Measurements from ENCODE around the gene TRDN.
"Not testable (repeated sequence)": the region's sequence is repeated elsewhere in the genome, so short reads cannot be mapped to it uniquely, and the experiment has no call there.

The TRDN gene

GRCh38 chr6:123458218-123458617, 178.5 kb downstream of the TRDN start:
- H3K9me3 ChIP-seq (ENCODE audit: severe bottlenecking): no peaks in the 10 kb centered on the region
- ATAC-seq (ENCODE audit: low read depth) (no peak), DNase-seq (ENCODE audit: low spot score) (no peak)
- no peak for TF ChIP-seq CTCF (IDR thresholded peaks at IDR 0.05; ENCODE audit: poor library complexity, severe bottlenecking)
- no peaks in the 10 kb centered on the region for H3K27me3 ChIP-seq (ENCODE audit: insufficient read depth, poor library complexity, severe bottlenecking)
- no peaks in the 10 kb centered on the region for H3K36me3 ChIP-seq (ENCODE audit: low read depth)
- no peaks in the 10 kb centered on the region for H3K4me1 ChIP-seq (ENCODE audit: insufficient read depth, poor library complexity, severe bottlenecking)
- no peak overlapping the region for H3K4me3 ChIP-seq (ENCODE audit: severe bottlenecking)
- no peak overlapping the region for H3K27ac ChIP-seq (ENCODE audit: poor library complexity, severe bottlenecking)

DNA sequence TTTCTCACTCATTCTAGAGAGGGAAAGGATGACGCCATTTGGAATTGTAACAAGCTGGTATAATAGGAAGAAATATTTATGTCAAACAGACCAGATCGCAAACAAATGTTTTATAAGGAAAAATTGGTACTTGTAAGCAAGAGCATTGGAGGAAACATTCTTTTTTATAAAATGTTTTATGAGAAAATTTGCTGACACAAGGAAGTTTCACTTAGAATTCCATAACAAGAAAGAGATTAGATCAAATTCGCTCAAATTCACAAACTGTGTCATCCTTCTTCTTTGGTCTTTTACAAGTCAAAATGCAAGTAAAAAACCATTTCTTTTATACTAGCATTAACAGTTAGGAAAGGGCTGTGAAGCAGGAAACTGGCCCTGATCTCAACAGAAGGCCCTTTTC, 179.9 kb downstream of the TRDN start:
- H3K4me3 ChIP-seq (ENCODE audit: severe bottlenecking): no peak overlapping the region
- no peak overlapping the region for H3K27ac ChIP-seq (ENCODE audit: poor library complexity, severe bottlenecking)
- H3K36me3 ChIP-seq (ENCODE audit: low read depth): no peaks in the 10 kb centered on the region
- no peaks in the 10 kb centered on the region for H3K4me1 ChIP-seq (ENCODE audit: insufficient read depth, poor library complexity, severe bottlenecking)
- no peaks in the 10 kb centered on the region for H3K27me3 ChIP-seq (ENCODE audit: insufficient read depth, poor library complexity, severe bottlenecking)
- no peaks in the 10 kb centered on the region for H3K9me3 ChIP-seq (ENCODE audit: severe bottlenecking)
- no peak for DNase-seq (ENCODE audit: low spot score)
- no peak for ATAC-seq (ENCODE audit: low read depth)
- TF ChIP-seq CTCF (IDR thresholded peaks at IDR 0.05; ENCODE audit: poor library complexity, severe bottlenecking): no peak

GRCh38 chr6:123454448-123454847, 182.3 kb downstream of the TRDN start:
- no peak for DNase-seq (ENCODE audit: low spot score)
- no peak for ATAC-seq (ENCODE audit: low read depth)
- TF ChIP-seq CTCF (IDR thresholded peaks at IDR 0.05; ENCODE audit: poor library complexity, severe bottlenecking): no peak
- H3K27me3 ChIP-seq (ENCODE audit: insufficient read depth, poor library complexity, severe bottlenecking): no peaks in the 10 kb centered on the region
- H3K36me3 ChIP-seq (ENCODE audit: low read depth): no peaks in the 10 kb centered on the region
- H3K9me3 ChIP-seq (ENCODE audit: severe bottlenecking): no peaks in the 10 kb centered on the region
- no peak overlapping the region for H3K4me3 ChIP-seq (ENCODE audit: severe bottlenecking)
- H3K4me1 ChIP-seq (ENCODE audit: insufficient read depth, poor library complexity, severe bottlenecking): no peaks in the 10 kb centered on the region
- no peak overlapping the region for H3K27ac ChIP-seq (ENCODE audit: poor library complexity, severe bottlenecking)

DNA sequence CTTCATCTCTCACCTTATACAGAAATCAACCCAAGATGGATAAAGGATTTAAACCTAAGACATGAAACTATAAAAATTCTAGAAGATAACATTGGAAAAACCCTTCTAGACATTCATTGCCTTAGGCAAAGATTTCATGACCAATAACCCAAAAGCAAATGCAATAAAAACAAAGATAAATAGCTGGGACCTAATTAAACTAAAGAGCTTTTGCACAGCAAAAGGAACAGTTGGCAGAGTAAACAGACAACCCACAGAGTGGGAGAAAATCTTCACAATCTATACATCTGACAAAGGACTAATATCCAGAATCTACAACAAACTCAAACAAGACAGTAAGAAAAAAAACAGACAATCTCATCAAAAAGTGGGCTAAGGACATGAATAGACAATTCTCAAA, 183.7 kb downstream of the TRDN start:
- not testable (repeated sequence) for H3K4me3 ChIP-seq (ENCODE audit: severe bottlenecking); H3K36me3 ChIP-seq (ENCODE audit: low read depth); ATAC-seq (ENCODE audit: low read depth); DNase-seq (ENCODE audit: low spot score); H3K9me3 ChIP-seq (ENCODE audit: severe bottlenecking); H3K27ac ChIP-seq (ENCODE audit: poor library complexity, severe bottlenecking); H3K27me3 ChIP-seq (ENCODE audit: insufficient read depth, poor library complexity, severe bottlenecking); H3K4me1 ChIP-seq (ENCODE audit: insufficient read depth, poor library complexity, severe bottlenecking)

DNA sequence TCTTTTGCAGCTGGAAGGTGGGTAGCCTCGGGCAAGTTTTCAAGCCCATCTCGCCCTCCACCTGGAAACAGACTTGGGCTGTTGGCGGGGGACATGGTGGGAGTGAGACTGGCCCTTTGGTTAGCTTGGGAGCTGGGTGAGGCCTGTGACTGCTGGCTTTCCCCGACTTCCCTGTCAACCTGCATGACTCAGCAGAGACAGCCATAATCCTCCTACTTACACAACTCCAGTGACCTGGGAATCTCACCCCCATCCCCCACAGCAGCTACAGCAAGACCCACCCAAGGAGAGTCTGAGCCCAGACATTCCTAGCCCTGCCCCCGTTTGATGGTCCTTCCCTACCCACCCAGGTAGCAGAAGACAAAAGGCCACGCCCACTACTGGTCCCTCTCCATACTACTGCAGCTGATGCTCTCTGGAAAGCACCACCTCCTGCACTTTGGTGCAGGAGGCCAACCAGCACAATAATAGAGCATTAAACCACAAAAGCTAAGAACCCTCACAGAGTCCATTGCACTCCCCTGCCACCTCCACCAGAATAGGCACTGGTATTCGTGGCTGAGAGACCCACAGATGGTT, 188.4 kb downstream of the TRDN start:
- no peaks in the 10 kb centered on the region for H3K27me3 ChIP-seq (ENCODE audit: insufficient read depth, poor library complexity, severe bottlenecking)
- no peaks in the 10 kb centered on the region for H3K36me3 ChIP-seq (ENCODE audit: low read depth)
- no peaks in the 10 kb centered on the region for H3K4me1 ChIP-seq (ENCODE audit: insufficient read depth, poor library complexity, severe bottlenecking)
- no peaks in the 10 kb centered on the region for H3K9me3 ChIP-seq (ENCODE audit: severe bottlenecking)
- ATAC-seq (ENCODE audit: low read depth) (no peak), DNase-seq (ENCODE audit: low spot score) (no peak)
- no peak overlapping the region for H3K4me3 ChIP-seq (ENCODE audit: severe bottlenecking)
- TF ChIP-seq CTCF (IDR thresholded peaks at IDR 0.05; ENCODE audit: poor library complexity, severe bottlenecking): no peak
- no peak overlapping the region for H3K27ac ChIP-seq (ENCODE audit: poor library complexity, severe bottlenecking)
